CD8-positive, alpha-beta memory T cell (primary cell): ENCODE data around the gene BEST3. TPM values are rescaled to one million over a fixed set of nuclear protein-coding genes. Genes with fewer than 3 reads are reported as not detected.

Experiments used
- CTCF ChIA-PET: fragments of 350-600 bp; sonication (Branson Sonifier 250); formaldehyde crosslinking; loops from one replicate; lab custom pipeline; 2021; ENCODE audit warnings: antibody characterized with exemption; lab: Charles Lee
- POLR2A ChIA-PET: fragments of 350-600 bp; sonication (Branson Sonifier 250); formaldehyde crosslinking; loops from one replicate; lab custom pipeline; 2021; ENCODE audit warnings: antibody characterized with exemption; lab: Charles Lee
- DNase-seq, 5 donors: peaks; one replicate each; pipeline versions ENCODE4 v3.0.0 to v3.0.0-alpha.2; 2020 to 2022; ENCODE audit warnings: mixed read lengths in 1 of 5
- H3K27ac ChIP-seq: one replicate; pipeline ENCODE4 v1.7.0; 2013; ENCODE audit warnings: low read depth, mild to moderate bottlenecking, low read length, moderate library complexity
- H3K27me3 ChIP-seq: 2 replicates; pipeline ENCODE4 v1.7.0; 2013; ENCODE audit warnings: low read length, mild to moderate bottlenecking; ENCODE audit not compliant: insufficient read depth, poor library complexity, severe bottlenecking
- H3K36me3 ChIP-seq: 2 replicates; pipeline ENCODE4 v1.7.0; 2013; ENCODE audit warnings: mild to moderate bottlenecking, low read length, moderate library complexity; ENCODE audit not compliant: insufficient read depth
- H3K4me1 ChIP-seq: 2 replicates; pipeline ENCODE4 v1.7.0; 2013; ENCODE audit warnings: mild to moderate bottlenecking, low read length, moderate library complexity; ENCODE audit not compliant: insufficient read depth
- H3K4me3 ChIP-seq: 2 replicates; pipeline ENCODE4 v1.7.0; 2013; ENCODE audit warnings: mild to moderate bottlenecking, low read length
- H3K9me3 ChIP-seq: 2 replicates; pipeline ENCODE4 v1.7.0; 2013; ENCODE audit warnings: mild to moderate bottlenecking, low read length
- H3K27ac Mint-ChIP-seq, 8 donors: one replicate each; pipeline ENCODE4 v1.8.0; 2020 to 2021; ENCODE audit warnings: mixed read lengths in 8 of 8, mild to moderate bottlenecking in 6 of 8, inconsistent platforms in 3 of 8, moderate library complexity in 3 of 8
- H3K27me3 Mint-ChIP-seq, 2 donors: one replicate each; pipeline ENCODE4 v1.8.0; 2020 to 2021; ENCODE audit warnings: mixed read lengths in 2 of 2, mild to moderate bottlenecking in 1 of 2, moderate library complexity in 1 of 2
- H3K36me3 Mint-ChIP-seq, 3 donors: one replicate each; pipeline ENCODE4 v1.8.0; 2020 to 2021; ENCODE audit warnings: mixed read lengths in 3 of 3, inconsistent platforms in 1 of 3, mild to moderate bottlenecking in 1 of 3
- H3K4me1 Mint-ChIP-seq, 3 donors: one replicate each; pipeline ENCODE4 v1.8.0; 2020 to 2021; ENCODE audit warnings: mixed read lengths in 3 of 3, inconsistent platforms in 1 of 3, mild to moderate bottlenecking in 1 of 3
- H3K4me3 Mint-ChIP-seq, 7 donors: one replicate each; pipeline ENCODE4 v1.8.0; 2020 to 2021; ENCODE audit warnings: mixed read lengths in 7 of 7, mild to moderate bottlenecking in 6 of 7, moderate library complexity in 4 of 7, inconsistent platforms in 2 of 7
- H3K9me3 Mint-ChIP-seq, 5 donors: one replicate each; pipeline ENCODE4 v1.8.0; 2020 to 2022; ENCODE audit warnings: mixed read lengths in 5 of 5, mild to moderate bottlenecking in 3 of 5, moderate library complexity in 2 of 5, inconsistent platforms in 1 of 5
- polyA plus RNA-seq: library from polyadenylated mRNA; unstranded; fragments of 300-500 nt; fragmentation: Illumina TruSeq; gene quantifications from one replicate; pipeline ENCODE4 v1.2.3, GENCODE V29; 2021
- total RNA-seq, 2 experiments: library from RNA; stranded (reverse); gene quantifications; one replicate each; pipeline ENCODE4 v1.2.3, GENCODE V29; 2021

Gene BEST3
- total and polyA plus RNA-seq, 3 experiments from 2014 or later, result not detected

DNA sequence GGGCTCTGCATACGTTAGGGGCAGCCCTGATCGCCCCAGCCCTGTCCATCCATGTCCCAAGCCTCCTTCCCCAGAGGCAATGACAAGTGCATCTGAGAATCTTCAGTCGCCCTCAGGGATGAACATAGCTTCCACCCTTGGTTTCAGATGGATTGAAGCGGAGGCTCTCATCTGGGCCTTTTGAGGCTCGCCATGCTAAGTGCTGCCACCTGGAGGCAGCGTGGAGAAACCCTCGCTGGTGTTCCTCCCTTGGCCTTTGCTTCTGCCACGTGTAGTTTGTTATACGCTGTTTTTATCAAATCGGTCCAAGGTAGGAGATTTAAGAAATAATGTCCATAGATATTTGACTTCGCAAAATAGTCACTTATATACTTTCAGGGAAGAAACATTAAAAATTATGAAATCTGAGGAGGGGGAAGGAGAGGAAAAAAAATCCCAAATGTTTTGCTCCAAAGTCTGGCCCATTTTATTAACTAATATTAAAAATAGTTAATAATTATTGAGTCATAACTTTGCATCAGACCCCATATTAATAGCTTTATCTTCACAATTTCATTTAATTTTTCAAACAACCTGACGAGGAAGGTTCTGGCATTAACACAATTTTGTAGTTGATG, 59.6 kb downstream of the BEST3 start:
- Histone ChIP-seq H3K4me3 (no peak overlapping the region), H3K4me1 (no peaks in the 10 kb centered on the region), H3K36me3 (no peaks in the 10 kb centered on the region), H3K27me3 (no peaks in the 10 kb centered on the region), H3K9me3 (no peaks in the 10 kb centered on the region), H3K27ac (no peak overlapping the region)
- no peak overlapping the region for H3K4me3 Mint-ChIP-seq
- POLR2A ChIA-PET, result no interaction called here
- no peaks in the 10 kb centered on the region for H3K27me3 Mint-ChIP-seq
- H3K27ac Mint-ChIP-seq, result no peak overlapping the region
- no peaks in the 10 kb centered on the region for H3K36me3 Mint-ChIP-seq
- H3K9me3 Mint-ChIP-seq, result no peaks in the 10 kb centered on the region
- peak; percentile 30 to 68 (median 38) for DNase-seq
- no peaks in the 10 kb centered on the region for H3K4me1 Mint-ChIP-seq
- CTCF ChIA-PET, result interaction anchor here (0.8 to 4.1 kb wide), 16 partner anchors 8 to 484 kb away, joined by 3 to 22 read pairs (median 4); no protein-coding TSS in a partner anchor

- H3K9me3 ChIP-seq, result no peaks in the 10 kb centered on the region
- ChIA-PET POLR2A (no interaction called here), CTCF (no interaction called here)
- Mint-ChIP-seq H3K4me3 (no peak overlapping the region), H3K9me3 (no peaks in the 10 kb centered on the region), H3K27me3 (no peaks in the 10 kb centered on the region), H3K4me1 (no peaks in the 10 kb centered on the region), H3K27ac (peak overlapping the region in 1 of 8 donors; percentile 84), H3K36me3 (no peaks in the 10 kb centered on the region)
- DNase-seq, result no peak
- H3K36me3 ChIP-seq, result no peaks in the 10 kb centered on the region
- H3K4me1 ChIP-seq, result no peaks in the 10 kb centered on the region
- no peak overlapping the region for H3K4me3 ChIP-seq
- H3K27ac ChIP-seq, result no peak overlapping the region
- no peaks in the 10 kb centered on the region for H3K27me3 ChIP-seq
These were observed 66.0 kb downstream of the BEST3 start for GRCh38 chr12:69633061-69633460.

- H3K9me3 ChIP-seq, result no peaks in the 10 kb centered on the region
- POLR2A ChIA-PET, result no interaction called here
- Mint-ChIP-seq H3K9me3 (no peaks in the 10 kb centered on the region), H3K4me1 (no peaks in the 10 kb centered on the region), H3K36me3 (no peaks in the 10 kb centered on the region), H3K27ac (no peak overlapping the region), H3K27me3 (peaks cover 0 to 1% of the 10 kb centered on the region in 2 donors), H3K4me3 (no peak overlapping the region)
- H3K4me3 ChIP-seq, result no peak overlapping the region
- no peaks in the 10 kb centered on the region for H3K27me3 ChIP-seq
- DNase-seq, result no peak
- no peaks in the 10 kb centered on the region for H3K36me3 ChIP-seq
- CTCF ChIA-PET, result no interaction called here
- H3K4me1 ChIP-seq, result no peaks in the 10 kb centered on the region
- no peak overlapping the region for H3K27ac ChIP-seq
These were observed 68.9 kb downstream of the BEST3 start for GRCh38 chr12:69630191-69630590.

DNA sequence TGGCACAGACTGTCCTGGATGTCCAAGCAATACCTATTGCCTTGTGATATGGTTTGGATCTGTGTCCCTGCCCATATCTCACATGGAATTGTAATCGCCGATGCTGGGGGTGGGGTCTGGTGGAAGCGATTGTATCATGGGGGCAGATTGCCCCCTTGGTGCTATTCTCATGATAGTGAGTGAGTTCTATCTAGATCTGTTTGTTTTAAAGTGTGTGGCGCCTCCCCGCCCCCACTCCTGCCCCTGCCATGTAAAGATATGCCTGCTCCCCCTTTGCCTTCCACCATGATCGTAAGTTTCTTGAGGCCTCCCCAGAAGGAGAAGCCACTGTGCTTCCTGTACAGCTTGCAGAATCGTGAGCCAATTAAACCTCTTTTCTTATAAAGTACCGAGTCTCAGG, 71.6 kb downstream of the BEST3 start:
- DNase-seq, result no peak
- Histone ChIP-seq H3K27ac (no peak overlapping the region), H3K9me3 (no peaks in the 10 kb centered on the region), H3K4me3 (no peak overlapping the region), H3K4me1 (no peaks in the 10 kb centered on the region), H3K27me3 (no peaks in the 10 kb centered on the region), H3K36me3 (no peaks in the 10 kb centered on the region)
- CTCF ChIA-PET, result no interaction called here
- H3K4me3 Mint-ChIP-seq, result no peak overlapping the region
- peak overlapping the region in 1 of 8 donors; percentile 23 for H3K27ac Mint-ChIP-seq
- no peaks in the 10 kb centered on the region for H3K4me1 Mint-ChIP-seq
- no peaks in the 10 kb centered on the region for H3K36me3 Mint-ChIP-seq
- H3K9me3 Mint-ChIP-seq, result no peaks in the 10 kb centered on the region
- peaks cover 3 to 6% of the 10 kb centered on the region in 2 donors for H3K27me3 Mint-ChIP-seq
- POLR2A ChIA-PET, result no interaction called here

- Histone ChIP-seq H3K27me3 (no peaks in the 10 kb centered on the region), H3K4me1 (no peaks in the 10 kb centered on the region), H3K36me3 (no peaks in the 10 kb centered on the region), H3K27ac (no peak overlapping the region), H3K9me3 (no peaks in the 10 kb centered on the region), H3K4me3 (no peak overlapping the region)
- ChIA-PET POLR2A (no interaction called here), CTCF (no interaction called here)
- no peaks in the 10 kb centered on the region for H3K9me3 Mint-ChIP-seq
- H3K27me3 Mint-ChIP-seq, result peaks cover 7 to 17% of the 10 kb centered on the region in 2 donors
- H3K4me1 Mint-ChIP-seq, result no peaks in the 10 kb centered on the region
- no peak overlapping the region for H3K4me3 Mint-ChIP-seq
- H3K36me3 Mint-ChIP-seq, result no peaks in the 10 kb centered on the region
- no peak for DNase-seq
- no peak overlapping the region for H3K27ac Mint-ChIP-seq
These were observed 75.1 kb downstream of the BEST3 start for GRCh38 chr12:69623970-69624369.

GRCh38 chr12:69621551-69621950, 77.6 kb downstream of the BEST3 start:
- Mint-ChIP-seq H3K27ac (no peak overlapping the region), H3K36me3 (no peaks in the 10 kb centered on the region), H3K27me3 (peaks cover 8 to 31% of the 10 kb centered on the region in 2 donors), H3K9me3 (no peaks in the 10 kb centered on the region), H3K4me1 (no peaks in the 10 kb centered on the region), H3K4me3 (no peak overlapping the region)
- no peak overlapping the region for H3K4me3 ChIP-seq
- no peak overlapping the region for H3K27ac ChIP-seq
- no peak for DNase-seq
- no peaks in the 10 kb centered on the region for H3K9me3 ChIP-seq
- ChIA-PET POLR2A (no interaction called here), CTCF (no interaction called here)
- H3K27me3 ChIP-seq, result no peaks in the 10 kb centered on the region
- no peaks in the 10 kb centered on the region for H3K36me3 ChIP-seq
- H3K4me1 ChIP-seq, result no peaks in the 10 kb centered on the region

GRCh38 chr12:69620921-69621320, 78.2 kb downstream of the BEST3 start:
- Histone ChIP-seq H3K9me3 (no peaks in the 10 kb centered on the region), H3K4me1 (no peaks in the 10 kb centered on the region), H3K4me3 (no peak overlapping the region), H3K27ac (no peak overlapping the region), H3K36me3 (no peaks in the 10 kb centered on the region), H3K27me3 (no peaks in the 10 kb centered on the region)
- H3K9me3 Mint-ChIP-seq, result no peaks in the 10 kb centered on the region
- peaks cover 8 to 35% of the 10 kb centered on the region in 2 donors for H3K27me3 Mint-ChIP-seq
- H3K36me3 Mint-ChIP-seq, result no peaks in the 10 kb centered on the region
- no peak overlapping the region for H3K4me3 Mint-ChIP-seq
- ChIA-PET CTCF (no interaction called here), POLR2A (no interaction called here)
- no peak for DNase-seq
- no peaks in the 10 kb centered on the region for H3K4me1 Mint-ChIP-seq
- peak overlapping the region in 1 of 8 donors; percentile 30 for H3K27ac Mint-ChIP-seq

DNA sequence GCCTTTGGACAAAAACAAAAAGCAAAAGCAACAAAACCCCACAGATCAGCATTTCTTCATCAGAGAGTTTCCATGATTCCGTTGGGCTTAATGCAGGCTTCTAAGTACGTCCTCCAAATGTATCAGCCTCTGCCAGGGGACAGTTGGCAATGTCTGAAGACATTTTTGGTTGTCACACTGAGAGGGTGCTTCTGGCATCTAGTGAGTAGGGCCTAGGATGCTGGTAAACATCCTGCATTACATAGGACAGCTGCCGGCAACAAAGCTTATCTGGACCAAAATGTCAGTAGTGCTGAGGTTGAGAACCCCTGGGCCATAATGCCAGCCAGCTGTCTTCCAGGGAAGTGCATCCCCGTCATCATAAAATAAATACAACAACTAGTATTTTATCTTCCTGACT, 79.0 kb downstream of the BEST3 start:
- H3K4me1 ChIP-seq, result no peaks in the 10 kb centered on the region
- peaks cover 10 to 39% of the 10 kb centered on the region in 2 donors for H3K27me3 Mint-ChIP-seq
- no peak overlapping the region for H3K27ac Mint-ChIP-seq
- H3K4me3 Mint-ChIP-seq, result no peak overlapping the region
- ChIA-PET CTCF (interaction anchor here (1.5 kb wide), 1 partner anchor 20 kb away, joined by 3 read pairs; no protein-coding TSS in a partner anchor), POLR2A (no interaction called here)
- H3K36me3 ChIP-seq, result no peaks in the 10 kb centered on the region
- no peak overlapping the region for H3K4me3 ChIP-seq
- no peaks in the 10 kb centered on the region for H3K27me3 ChIP-seq
- H3K27ac ChIP-seq, result no peak overlapping the region
- H3K9me3 Mint-ChIP-seq, result no peaks in the 10 kb centered on the region
- H3K4me1 Mint-ChIP-seq, result no peaks in the 10 kb centered on the region
- H3K9me3 ChIP-seq, result no peaks in the 10 kb centered on the region
- no peak for DNase-seq
- no peaks in the 10 kb centered on the region for H3K36me3 Mint-ChIP-seq
